ENCODE results near the gene TMEM120A.

- TF ChIP-seq CTCF (conservative IDR thresholded peaks at IDR 0.05; ENCODE audit: low read length) (no peak), EZH2phosphoT487 (IDR thresholded peaks at IDR 0.05; ENCODE audit: borderline replicate concordance, low read depth, low read length) (no peak)
Measured at GRCh38 chr7:75951506-75951905, 42.9 kb downstream of the TMEM120A start.

Measured in OCI-LY7 (cell line).